Measurements from ENCODE around the gene BRD3. TPM values are rescaled to one million over a fixed set of nuclear protein-coding genes. Genes with fewer than 3 reads are reported as not detected.

Gene BRD3
- total RNA-seq, 1 experiment from 2014 or later = 25.6 TPM

DNA sequence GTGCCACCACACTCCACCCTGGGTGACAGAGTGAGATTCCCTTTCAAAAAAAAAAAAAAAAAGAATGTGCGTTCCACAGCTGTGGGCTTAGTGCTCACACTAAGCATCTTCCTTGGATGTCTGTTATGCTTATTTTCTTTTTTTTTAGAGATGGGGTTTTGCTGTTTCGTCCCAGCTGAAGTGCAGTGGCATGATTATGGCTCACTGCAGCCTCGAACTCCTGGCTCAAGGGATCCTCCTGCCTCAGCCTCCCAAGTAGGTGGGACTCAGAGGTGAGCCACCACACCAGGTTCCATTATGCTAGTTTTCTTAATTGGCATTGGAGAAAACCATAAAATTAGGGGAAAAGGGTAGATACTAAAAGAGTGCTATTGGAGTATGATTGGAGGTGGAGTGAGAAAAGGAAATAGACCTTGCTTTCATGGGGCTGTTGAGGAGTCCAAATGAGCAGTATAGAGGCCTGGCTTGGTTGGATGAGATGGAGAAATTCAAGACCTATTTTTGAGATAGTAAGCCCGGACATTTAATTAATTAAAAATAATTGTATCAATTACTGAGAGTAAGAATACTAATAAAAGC lies 43.5 kb downstream of the BRD3 start:
- Mint-ChIP-seq H3K9me3 (ENCODE audit: unreplicated experiment) (no peaks in the 10 kb centered on the region), H3K27ac (ENCODE audit: low read depth, unreplicated experiment) (no peak overlapping the region), H3K4me1 (ENCODE audit: insufficient read depth, unreplicated experiment) (no peaks in the 10 kb centered on the region), H3K4me3 (ENCODE audit: unreplicated experiment) (peak overlapping the region; percentile 80), H3K36me3 (ENCODE audit: insufficient read depth, unreplicated experiment) (peaks cover 23% of the 10 kb centered on the region), H3K27me3 (ENCODE audit: insufficient read depth, unreplicated experiment) (no peaks in the 10 kb centered on the region)
- intact Hi-C loops (cut with micrococcal nuclease) = no loop called here
- TF ChIP-seq, protein P1, sequence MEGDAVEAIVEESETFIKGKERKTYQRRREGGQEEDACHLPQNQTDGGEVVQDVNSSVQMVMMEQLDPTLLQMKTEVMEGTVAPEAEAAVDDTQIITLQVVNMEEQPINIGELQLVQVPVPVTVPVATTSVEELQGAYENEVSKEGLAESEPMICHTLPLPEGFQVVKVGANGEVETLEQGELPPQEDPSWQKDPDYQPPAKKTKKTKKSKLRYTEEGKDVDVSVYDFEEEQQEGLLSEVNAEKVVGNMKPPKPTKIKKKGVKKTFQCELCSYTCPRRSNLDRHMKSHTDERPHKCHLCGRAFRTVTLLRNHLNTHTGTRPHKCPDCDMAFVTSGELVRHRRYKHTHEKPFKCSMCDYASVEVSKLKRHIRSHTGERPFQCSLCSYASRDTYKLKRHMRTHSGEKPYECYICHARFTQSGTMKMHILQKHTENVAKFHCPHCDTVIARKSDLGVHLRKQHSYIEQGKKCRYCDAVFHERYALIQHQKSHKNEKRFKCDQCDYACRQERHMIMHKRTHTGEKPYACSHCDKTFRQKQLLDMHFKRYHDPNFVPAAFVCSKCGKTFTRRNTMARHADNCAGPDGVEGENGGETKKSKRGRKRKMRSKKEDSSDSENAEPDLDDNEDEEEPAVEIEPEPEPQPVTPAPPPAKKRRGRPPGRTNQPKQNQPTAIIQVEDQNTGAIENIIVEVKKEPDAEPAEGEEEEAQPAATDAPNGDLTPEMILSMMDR (IDR thresholded peaks at IDR 0.05; ENCODE audit: unreplicated experiment) = no peak
- BruUV-seq (replicated peaks) = no TSS peak
- no peak for DNase-seq (ENCODE audit: unreplicated experiment)
- ChIA-PET CTCF (interaction anchor here (0.7 to 1.5 kb wide), 2 partner anchors 30 to 214 kb away, joined by 3 to 4 read pairs; no protein-coding TSS in a partner anchor), POLR2A (interaction anchor here (0.6 to 1.1 kb wide), 6 partner anchors 20 to 300 kb away, joined by 3 to 8 read pairs (median 4); partner anchors contain the start of gene RNU6ATAC)

DNA sequence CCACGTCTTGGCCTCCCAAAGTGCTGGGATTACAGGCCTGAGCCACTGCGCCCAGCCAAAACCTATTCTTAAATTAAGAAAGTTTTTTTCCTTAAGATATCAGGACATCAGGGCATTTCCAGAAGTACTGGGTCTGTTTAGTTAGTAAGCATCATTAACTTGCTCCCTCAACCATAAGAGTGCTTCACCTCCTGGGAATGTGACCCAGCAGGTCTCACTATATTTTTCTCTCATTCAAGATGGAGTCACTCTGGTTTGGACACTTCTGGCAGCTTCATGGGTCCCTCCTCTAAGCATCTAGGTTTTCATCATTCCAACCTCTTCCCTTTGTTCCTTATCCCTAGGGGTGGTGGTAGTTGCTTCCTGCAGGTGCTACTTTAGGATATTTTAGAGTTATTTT lies 52.9 kb downstream of the BRD3 start:
- no TSS peak for BruUV-seq (replicated peaks)

DNA sequence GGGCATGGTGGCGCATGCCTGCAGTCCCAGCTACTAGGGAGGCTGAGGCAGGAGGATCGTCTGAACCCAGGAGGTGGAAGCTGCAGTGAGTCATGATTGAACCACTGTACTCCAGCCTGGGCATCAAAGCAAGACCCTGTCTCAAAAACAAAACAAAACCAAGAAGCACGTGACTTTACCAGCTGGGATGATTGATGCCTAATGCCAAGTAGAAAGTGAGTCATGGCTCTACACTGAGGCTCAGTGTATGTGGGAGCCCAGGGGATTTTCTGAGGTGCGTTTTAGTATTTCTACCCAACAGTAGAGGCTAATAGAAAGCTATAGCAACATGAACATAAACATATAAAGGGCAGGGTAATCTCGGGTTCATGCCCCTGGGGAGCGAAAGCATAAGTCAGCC lies 56.4 kb downstream of the BRD3 start:
- TF ChIP-seq, protein P1 (IDR thresholded peaks at IDR 0.05; ENCODE audit: unreplicated experiment) = no peak
- Mint-ChIP-seq H3K9me3 (ENCODE audit: unreplicated experiment) (no peaks in the 10 kb centered on the region), H3K27ac (ENCODE audit: low read depth, unreplicated experiment) (no peak overlapping the region), H3K36me3 (ENCODE audit: insufficient read depth, unreplicated experiment) (no peaks in the 10 kb centered on the region), H3K4me1 (ENCODE audit: insufficient read depth, unreplicated experiment) (no peaks in the 10 kb centered on the region), H3K4me3 (ENCODE audit: unreplicated experiment) (no peak overlapping the region), H3K27me3 (ENCODE audit: insufficient read depth, unreplicated experiment) (peaks cover 13% of the 10 kb centered on the region)
- DNase-seq (ENCODE audit: unreplicated experiment) = no peak
- ChIA-PET POLR2A (no interaction called here), CTCF (interaction anchor here (0.7 to 1.1 kb wide), 2 partner anchors 16 to 1515 kb away, joined by 3 read pairs; no protein-coding TSS in a partner anchor)
- no TSS peak for BruUV-seq (replicated peaks)
- intact Hi-C loops (cut with micrococcal nuclease) = no loop called here

More for the DNA sequence above, 52.9 kb downstream of the BRD3 start:
- ChIA-PET POLR2A (no interaction called here), CTCF (interaction anchor here (0.6 kb wide), 1 partner anchor 117 kb away, joined by 3 read pairs; no protein-coding TSS in a partner anchor)
- DNase-seq (ENCODE audit: unreplicated experiment) = no peak
- Mint-ChIP-seq H3K4me1 (ENCODE audit: insufficient read depth, unreplicated experiment) (no peaks in the 10 kb centered on the region), H3K27me3 (ENCODE audit: insufficient read depth, unreplicated experiment) (no peaks in the 10 kb centered on the region), H3K4me3 (ENCODE audit: unreplicated experiment) (no peak overlapping the region), H3K9me3 (ENCODE audit: unreplicated experiment) (no peaks in the 10 kb centered on the region), H3K36me3 (ENCODE audit: insufficient read depth, unreplicated experiment) (no peaks in the 10 kb centered on the region), H3K27ac (ENCODE audit: low read depth, unreplicated experiment) (no peak overlapping the region)
- intact Hi-C loops (cut with micrococcal nuclease) = no loop called here
- TF ChIP-seq, protein P1 (IDR thresholded peaks at IDR 0.05; ENCODE audit: unreplicated experiment) = no peak

DNA sequence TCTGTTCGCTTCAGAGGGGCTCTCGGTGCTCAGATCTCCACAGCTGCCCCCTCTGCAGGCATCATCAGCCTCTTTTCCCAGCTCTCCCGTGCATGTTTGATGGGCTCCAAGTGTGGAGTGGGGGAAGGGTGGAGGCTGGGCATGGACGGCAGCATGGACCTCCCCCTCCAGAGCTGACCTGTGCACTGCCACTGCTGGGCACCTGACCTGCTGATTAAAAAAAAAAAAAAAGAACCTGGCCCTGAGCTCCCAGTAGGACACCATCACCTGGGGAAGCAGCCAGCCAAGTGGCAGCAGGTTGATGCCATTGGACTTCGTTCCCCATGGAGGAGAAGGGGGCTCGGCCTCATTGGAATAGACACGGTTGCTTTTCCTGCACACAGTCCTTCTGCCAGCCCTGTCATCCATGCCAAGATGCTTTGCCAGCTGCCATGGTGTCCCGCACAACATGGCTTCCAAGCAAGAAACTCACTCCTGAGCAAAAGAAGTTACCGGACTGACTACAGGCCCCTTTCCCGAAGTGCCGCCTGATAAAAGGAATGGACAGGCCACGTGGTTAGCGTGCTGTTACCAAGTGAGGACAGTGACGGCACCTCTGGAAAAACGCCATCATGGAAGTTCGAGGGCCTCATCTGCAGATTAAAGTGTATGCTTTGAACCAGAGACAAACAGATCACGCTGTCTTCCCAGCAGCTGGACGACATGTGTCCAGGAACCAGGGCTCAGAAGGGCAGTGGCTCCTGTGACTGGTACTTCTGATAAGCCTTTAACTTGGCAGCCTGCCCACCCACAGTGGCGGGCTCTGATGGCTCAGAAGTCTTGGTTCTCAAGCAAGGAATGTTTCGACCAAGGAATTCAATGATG lies 57.3 kb downstream of the BRD3 start:
- Mint-ChIP-seq H3K27ac (ENCODE audit: low read depth, unreplicated experiment) (no peak overlapping the region), H3K36me3 (ENCODE audit: insufficient read depth, unreplicated experiment) (no peaks in the 10 kb centered on the region), H3K4me3 (ENCODE audit: unreplicated experiment) (no peak overlapping the region), H3K4me1 (ENCODE audit: insufficient read depth, unreplicated experiment) (no peaks in the 10 kb centered on the region), H3K9me3 (ENCODE audit: unreplicated experiment) (no peaks in the 10 kb centered on the region), H3K27me3 (ENCODE audit: insufficient read depth, unreplicated experiment) (peaks cover 13% of the 10 kb centered on the region)
- intact Hi-C loops (cut with micrococcal nuclease) = no loop called here
- no TSS peak for BruUV-seq (replicated peaks)
- CTCF ChIA-PET = interaction anchor here (0.9 to 1.1 kb wide), 2 partner anchors 15 to 17 kb away, joined by 3 read pairs; no protein-coding TSS in a partner anchor
- POLR2A ChIA-PET = no interaction called here
- TF ChIP-seq, protein P1 (IDR thresholded peaks at IDR 0.05; ENCODE audit: unreplicated experiment) = no peak
- DNase-seq (ENCODE audit: unreplicated experiment) = no peak
